HG02938 (cell line): ENCODE measurements around the gene NPM1.
"Not testable (repeated sequence)": the region's sequence is repeated elsewhere in the genome, so short reads cannot be mapped to it uniquely, and the experiment has no call there.

Experiments used
- ATAC-seq: cut with Tn5 transposase; IDR thresholded peaks from one replicate; pipeline ENCODE4 v1.9.1; 2021; ENCODE audit warnings: mild to moderate bottlenecking, moderate library complexity; ENCODE audit not compliant: unreplicated experiment

NPM1 gene, protein sequence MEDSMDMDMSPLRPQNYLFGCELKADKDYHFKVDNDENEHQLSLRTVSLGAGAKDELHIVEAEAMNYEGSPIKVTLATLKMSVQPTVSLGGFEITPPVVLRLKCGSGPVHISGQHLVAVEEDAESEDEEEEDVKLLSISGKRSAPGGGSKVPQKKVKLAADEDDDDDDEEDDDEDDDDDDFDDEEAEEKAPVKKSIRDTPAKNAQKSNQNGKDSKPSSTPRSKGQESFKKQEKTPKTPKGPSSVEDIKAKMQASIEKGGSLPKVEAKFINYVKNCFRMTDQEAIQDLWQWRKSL

DNA sequence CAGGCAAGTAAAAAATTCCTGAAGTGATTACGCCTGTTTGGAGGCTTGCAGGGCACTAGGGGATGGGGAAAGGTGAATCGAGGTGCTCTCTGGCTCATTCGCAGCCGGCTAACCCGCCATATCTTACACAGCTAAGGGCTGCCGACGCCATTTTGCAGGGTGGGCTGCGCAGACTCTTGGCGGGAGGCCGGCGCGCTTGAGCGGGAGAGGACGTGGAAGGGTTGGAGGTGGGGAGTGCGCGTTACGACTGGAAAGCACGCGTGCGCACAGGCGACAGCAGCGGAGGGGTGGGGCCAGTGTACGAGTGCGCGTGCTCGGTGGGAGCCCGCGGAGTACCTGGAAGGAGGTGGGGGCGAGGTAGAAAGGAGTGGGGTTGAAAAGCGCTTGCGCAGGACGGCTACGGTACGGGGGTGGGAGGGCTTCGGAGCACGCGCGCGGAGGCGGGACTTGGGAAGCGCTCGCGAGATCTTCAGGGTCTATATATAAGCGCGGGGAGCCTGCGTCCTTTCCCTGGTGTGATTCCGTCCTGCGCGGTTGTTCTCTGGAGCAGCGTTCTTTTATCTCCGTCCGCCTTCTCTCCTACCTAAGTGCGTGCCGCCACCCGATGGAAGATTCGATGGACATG lies at the start of gene NPM1:
NPM1 (plus strand) TSS at position 505 of the 625 bp plus-strand sequence; CDS start at position 605, 100 bp downstream.
- ATAC-seq, result peak; percentile 79

DNA sequence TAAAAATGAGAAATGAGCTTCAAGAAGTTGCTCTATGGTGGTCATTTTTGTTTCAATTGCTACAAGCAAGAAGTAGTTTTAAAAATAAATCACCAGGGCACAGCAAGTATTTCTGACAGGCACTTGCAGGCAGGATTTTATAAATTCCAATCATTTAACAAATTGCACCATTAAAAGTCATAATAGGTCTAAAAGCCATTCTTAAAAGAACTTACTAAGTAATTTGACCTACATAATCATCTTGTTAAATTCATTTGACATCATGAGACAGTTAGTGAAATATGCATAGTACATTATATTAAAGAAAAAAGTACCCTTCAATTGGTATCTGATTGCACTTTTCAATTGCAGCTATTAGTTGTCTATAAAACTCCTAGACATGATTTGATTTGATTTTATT lies 47.6 kb upstream of the NPM1 start:
- no peak for ATAC-seq

DNA sequence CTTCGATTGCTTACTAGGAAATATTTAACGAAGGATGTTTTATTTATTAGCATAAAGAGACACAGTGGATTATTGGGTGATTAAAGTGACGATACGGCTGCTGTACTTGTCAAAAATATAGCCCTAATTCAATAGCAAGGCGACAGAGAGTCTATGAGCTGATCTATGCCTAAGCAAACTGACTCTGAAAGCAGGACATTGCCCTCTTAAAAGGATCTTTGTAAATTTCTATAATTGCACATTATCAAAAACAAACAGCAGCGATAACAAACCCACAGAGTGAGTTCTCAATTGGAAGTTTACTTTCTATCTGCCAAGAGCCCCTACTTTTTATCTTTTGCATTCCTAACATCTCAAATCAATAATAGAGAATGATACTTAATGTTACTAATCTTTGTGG lies 47.2 kb upstream of the NPM1 start:
- ATAC-seq, result no peak

DNA sequence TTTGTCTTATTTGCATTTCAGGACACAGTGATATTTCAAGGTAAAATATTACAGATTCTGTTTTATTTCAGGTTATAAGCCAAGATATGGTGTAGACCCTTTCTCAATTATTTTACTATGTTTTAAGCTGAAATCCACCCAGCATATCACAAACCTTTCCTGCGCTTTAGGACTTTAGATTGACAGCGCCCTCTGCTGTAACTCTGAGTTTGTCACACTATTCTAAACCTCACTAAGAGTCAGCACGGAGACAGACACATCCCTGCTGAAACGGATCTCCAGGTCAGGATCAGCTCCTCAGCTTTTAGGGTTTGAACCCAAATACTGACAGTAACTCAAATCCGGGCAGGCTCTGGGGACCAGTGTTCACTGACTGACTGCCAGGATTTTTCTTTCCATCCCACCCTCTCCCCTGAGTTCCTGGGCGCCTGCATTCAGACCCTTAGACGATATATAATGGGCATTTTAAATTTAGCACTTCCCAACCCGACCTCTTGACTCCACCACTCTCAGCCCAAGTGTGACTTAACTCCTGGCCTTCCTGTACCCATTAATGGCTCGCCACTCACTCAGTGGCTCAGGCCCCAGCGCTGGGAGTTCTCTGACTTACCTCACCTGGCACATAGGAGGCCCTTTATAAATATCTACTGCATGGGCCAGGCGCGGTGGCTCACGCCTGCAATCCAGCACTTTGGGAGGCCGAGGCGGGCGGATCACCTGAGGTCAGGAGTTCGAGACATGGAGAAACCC lies 45.1 kb upstream of the NPM1 start:
- peak; percentile 67 for ATAC-seq

DNA sequence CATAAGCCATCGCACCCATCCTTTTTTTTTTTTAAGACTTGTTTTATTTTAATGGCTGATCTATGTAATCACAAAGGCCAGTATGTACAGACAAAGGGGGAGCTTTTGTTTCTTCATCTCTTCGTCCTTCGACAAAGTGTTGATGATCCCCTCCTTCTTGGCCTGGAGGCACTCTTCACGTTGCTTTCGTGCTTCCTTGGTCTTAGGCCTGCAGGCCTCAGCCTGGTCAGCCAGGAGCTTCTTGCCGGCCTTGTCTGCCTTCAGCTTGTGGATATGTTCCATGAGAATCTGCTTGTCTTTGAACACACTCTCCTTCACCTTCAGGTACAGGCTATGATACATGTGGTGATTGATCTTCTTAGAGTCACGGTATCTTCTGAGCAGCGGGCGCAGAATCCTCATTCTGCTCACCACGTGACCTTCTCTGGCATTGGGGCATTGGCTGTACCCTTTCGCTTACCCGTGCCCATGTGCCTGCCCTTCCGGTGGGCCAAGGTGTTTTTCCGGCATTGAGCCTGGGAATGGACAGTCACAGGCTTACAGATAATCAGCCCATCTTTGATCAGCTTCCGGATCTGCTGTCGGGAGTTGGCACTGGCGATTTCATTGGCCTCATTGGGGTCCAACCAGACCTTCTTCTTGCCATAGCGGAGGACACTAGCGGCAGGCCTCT lies 42.6 kb upstream of the NPM1 start:
- no peak for ATAC-seq

DNA sequence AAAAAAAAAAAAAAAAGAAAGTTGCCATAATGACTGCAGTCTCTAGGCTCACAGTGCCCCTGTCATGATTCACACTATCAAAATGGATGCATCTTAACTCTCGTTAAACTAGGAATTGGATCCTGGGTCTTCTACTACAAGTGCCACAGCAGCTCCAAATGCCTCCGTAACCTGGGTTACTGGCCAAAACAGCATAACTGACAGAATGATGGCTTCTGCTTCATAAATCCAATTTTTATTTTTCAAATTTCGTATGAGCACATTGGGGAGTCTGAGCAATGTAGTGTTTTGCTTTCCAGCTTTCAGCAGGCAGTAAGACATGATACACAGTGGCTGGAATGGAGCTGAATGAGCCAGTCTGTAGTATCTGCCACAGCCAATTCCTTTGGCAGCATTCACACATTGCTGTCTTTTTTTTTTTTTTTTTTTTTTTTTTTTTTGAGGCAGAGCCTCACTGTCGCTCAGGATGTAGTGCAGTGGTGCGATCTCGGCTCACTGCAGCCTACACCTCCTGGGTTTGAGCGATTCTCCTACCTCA lies 36.0 kb upstream of the NPM1 start:
- ATAC-seq, result no peak

DNA sequence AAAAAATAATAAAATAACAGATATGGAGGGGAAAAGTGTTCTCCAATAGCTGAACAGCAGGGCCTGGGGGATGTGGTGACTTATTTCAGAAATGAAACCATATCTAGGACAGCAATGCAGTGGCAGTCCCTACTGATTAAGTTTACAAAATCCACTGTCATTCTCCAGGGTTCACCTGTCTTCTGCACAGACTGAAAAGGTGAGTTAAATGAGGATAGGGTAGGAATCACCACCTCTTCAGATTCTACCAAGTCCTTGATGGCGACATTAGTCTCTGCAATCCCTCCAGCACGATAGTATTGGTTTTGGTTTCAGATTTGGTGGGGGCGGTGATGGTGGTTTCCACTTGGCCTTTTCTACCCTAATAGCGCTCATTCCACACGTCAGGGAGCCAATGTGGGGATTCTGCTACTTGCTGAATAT lies 32.3 kb upstream of the NPM1 start:
- ATAC-seq, result peak; percentile 88

DNA sequence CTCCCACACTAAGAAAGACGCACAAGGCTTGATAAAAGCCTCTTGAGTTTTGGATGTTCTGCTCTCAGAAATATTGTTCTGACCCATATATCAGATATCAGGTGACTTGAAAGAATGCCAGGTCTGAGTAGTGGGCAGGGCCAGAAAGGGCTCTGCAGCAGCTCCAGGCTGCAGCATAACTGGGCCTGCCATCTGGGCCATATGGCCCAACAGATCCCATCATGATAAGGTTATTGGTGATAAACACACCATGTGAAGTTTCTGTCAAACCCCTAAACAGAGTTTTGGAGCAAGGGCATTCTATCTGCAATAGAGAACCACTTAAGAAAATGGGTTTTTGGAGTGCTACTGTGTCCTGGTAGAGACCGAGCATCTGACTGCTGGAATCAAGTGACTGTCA lies 29.8 kb upstream of the NPM1 start:
- no peak for ATAC-seq

DNA sequence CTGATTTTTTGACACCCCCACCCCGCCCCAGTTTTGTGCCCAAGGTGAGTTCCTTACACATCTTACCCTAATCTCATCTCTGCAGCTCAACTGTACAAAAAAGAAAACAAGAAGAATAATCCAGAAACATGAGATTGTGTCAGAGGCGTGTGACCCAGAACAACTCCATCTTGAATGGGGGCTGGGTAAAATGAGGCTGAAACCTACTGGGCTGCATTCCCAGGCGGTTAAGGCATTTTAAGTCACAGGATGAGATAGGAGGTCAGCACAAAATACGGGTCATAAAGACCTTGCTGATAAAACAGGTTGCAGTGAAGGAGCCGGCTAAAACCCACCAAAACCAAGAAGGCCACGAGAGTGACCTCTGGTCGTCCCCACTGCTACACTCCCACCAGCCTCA lies 26.5 kb upstream of the NPM1 start:
- ATAC-seq, result not testable (repeated sequence)

DNA sequence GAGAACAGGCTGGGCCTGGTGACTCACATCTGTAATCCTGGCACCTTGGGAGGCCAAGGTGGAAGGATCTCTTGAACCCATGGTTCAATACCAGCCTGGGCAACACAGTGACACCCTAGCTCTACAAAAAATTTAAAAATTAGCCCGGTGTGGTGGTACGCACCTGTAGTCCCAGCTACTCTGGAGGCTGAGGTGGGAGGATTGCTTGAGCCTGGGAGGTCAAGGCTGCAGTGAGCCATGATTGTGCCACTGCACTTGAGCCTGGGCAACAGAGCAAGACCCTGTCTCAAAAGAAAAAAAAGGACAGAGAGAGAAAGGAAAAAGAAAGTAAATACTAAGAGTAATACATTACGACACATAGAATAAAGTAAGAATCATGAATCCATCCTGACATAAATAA lies 24.4 kb upstream of the NPM1 start:
- not testable (repeated sequence) for ATAC-seq

DNA sequence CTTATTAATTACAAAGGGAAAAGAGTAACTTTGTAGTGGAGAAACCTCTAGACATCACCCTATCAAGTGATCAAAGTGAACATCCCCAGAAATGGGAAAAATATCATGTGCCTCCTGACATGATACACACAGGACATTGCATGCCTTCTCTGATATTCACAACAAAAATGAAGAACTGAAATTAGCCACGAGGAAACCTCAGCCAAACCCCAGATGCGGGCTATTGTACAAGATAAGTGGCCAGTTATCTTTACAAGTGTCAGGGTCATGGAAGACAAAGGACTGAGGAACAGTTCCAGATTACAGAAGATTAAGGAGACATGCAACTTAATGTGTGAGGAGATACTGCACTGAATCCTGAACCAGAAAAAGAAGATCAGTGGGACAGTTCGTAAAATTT lies 23.8 kb upstream of the NPM1 start:
- ATAC-seq, result peak; percentile 76

DNA sequence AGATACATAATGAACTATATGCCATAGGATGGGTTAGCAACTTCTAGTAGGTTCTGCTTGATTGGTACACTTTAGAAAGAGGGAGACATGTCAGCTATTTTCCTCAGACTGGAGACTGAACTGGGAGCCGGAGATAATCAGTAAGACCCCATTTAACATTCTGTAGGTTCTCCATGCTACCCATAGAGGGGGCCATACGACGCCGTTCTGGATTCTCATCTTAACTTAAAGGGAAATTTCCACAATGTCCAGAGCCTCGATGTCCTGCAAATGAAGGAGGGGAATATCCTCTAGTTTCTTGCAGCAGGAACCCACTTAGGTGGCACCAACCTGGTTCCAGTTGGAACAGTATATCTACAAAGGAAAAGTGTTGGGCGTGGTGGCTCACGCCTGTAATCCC lies 22.3 kb upstream of the NPM1 start:
- ATAC-seq, result no peak

DNA sequence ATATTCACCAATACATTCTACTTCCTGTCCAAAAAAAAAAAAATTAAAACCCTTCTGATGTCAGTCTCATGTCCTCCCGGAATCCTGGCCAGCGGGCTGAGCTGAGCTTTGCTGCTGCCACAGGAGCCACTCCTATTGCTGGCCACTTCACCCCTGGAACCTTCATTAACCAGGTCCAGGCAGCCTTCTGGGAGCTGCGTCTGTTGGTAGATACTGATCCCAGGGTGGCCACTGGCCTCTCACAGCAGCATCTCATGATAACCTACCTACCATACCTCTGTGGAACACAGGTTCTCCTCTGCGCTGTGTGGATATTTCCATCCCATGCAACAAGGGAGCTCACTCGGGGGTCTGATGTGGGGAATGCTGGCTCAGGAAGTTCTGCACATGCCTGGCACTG lies 21.0 kb upstream of the NPM1 start:
- ATAC-seq, result no peak

DNA sequence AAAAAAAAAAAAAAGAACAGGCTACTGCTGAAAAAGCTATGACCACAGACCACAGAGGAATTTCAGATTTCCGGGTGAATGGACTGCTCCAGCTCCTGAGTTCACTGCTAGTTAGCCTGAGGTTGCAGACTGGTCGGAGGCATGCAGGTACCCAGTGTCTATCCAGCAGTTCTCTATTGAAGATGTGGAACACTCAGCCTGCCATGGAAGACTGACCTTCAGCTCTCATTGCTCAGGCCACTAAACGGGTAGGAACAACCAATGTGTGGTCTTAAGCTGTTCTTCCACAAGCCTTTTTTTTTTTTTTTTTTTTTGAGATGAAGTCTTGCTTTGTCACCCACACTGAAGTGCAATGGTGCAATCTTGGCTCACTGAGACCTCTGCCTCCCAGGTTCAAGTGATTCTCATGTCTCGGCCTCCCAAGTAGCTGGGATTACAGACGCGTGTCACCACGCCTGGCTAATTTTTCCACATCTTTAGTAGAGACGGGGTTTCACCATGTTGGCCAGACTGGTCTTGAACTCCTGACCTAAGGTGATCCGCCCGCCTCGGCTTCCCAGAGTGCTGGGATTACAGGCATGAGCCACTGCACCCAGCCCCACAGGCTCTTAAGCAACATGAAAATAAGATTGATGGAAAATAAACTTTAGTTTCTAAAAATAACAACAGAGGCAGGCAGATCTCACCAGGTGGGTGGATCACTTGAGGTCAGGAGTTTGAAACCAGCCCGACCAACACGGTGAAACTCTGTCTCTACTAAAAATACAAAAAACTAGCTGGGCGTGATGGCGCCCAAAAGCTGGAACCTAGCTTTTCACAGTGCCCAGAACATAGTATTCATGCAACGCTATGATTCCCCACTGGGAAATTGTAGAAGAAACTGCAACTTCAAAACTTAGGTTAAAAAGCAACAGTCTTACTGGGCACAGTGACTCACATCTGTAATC lies 20.0 kb upstream of the NPM1 start:
- ATAC-seq, result no peak

DNA sequence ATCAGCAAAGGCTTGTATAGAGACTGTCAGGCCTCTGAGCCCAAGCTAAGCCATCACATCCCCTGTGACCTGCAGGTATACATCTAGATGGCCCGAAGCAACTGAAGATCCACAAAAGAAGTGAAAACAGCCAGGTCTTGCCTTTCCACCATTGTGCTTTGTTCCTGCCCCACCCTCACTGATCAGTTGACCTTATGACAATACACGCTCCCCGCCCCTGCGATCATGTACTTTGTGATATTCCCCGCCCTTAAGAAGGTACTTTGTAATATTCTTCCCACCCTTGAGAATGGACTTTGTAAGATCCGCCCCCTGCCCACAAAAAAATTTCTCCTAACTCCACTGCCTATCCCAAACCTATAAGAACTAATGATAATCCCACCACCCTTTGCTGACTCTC lies 18.6 kb upstream of the NPM1 start:
- no peak for ATAC-seq

DNA sequence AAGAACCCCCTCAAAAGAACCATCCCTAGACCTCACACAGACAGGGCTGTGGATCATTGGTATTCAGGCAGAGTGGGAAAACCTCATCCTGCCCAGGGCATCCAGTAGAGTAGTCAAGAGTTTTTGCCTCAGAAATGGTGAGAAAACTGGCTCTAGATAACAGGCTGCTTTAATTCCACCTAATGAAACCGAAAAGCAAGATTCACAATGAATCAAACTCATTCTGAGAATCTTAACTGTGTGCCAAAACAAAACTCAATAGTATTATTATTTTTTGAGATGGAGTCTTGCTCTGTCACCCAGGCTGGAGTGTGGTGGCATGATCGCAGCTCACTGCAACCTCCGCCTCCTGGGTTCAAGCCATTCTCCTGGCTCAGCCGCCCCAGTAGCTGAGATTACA lies 17.8 kb upstream of the NPM1 start:
- no peak for ATAC-seq

DNA sequence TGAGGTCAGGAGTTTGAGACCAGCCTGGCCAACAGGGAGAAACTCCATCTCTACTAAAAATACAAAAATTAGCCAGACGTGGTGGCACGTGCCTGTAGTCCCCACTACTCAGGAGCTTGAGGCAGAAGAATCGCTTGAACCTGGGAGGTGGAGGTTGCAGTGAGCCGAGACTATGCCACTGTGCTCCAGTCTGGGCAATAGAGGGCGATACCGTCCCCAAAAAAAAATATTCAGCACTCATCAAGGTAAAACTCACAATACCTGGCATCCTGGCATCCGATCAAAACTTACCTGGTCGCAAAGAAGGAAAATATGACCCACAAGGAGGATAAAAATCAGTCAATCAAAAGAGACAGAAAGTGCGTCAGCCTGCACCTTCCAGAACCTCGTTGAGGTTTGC lies 16.8 kb upstream of the NPM1 start:
- not testable (repeated sequence) for ATAC-seq

DNA sequence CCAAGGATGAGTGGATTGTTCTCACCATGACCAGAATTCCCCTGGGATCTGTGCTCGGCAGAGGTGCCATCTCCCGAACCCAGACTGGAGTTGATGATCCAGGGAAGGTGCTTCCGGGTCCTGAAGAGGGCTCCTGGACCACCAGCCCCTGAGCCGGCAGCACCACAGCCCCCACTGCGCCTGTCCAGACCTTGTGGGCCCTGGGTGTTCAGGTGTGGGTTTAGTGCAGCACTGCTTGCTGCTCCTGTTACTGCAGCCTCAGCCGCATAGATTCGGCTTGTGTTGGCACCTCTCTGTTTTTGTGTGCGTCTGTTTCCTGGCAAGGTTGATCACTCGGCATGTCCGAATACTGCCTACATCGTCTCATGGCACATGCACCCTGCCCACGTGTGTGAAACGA lies 16.3 kb upstream of the NPM1 start:
- no peak for ATAC-seq

DNA sequence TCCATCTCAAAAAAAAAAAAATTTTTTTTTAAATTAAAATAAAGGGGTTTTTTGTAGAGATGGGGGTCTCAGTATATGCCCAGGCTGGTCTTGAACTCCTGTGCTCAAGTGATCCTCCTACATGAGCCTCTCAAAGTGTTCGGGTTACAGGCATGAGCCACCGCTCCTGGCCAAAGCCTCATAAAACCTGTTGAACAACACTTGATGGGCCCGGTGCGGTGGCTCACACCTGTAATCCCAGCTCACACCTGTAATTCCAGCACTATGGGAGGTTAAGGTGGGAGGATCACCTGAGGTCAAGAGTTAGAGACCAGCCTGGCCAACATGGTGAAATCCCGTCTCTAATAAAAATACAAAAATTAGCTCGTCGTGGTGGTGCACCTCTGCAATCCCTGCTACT lies 7.7 kb upstream of the NPM1 start:
- ATAC-seq, result no peak

DNA sequence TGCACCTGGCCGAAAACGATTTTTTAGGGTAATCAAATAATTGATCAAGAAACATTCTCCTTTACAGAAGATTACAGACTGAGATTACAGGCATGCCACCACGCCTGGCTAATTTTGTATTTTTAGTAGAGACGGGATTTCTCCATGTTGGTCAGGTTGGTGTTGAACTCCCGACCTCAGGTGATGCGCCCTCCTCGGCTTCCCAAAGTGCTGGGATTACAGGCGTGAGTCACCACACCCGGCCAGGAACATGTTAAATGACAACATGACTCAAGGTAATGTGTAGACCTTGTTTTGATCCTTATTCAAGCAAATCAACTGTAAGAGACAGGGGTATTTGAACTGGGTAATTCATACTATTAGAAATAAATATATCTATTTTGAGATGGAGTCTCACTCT lies 3.2 kb upstream of the NPM1 start:
- ATAC-seq, result not testable (repeated sequence)
